ENCODE results near the gene NAPB.

DNA sequence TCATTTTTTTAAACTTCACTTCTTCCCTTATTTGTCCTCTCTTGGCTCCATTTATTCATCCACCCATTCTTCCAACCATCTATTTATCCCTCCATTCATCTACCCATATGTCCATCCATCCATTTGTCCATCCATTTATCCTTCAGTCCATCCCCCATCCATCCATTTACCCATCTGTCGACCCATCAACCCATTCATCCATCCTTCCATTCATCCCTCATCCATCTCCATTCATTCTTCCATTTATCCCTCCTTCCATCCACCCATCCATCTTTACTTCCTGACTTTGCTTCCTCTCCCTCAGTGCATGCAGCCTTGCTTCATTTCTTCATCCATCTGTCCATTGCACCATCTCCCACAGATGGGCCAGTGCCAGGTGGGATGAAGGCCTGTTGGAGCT lies 29.6 kb upstream of the NAPB start:
- TF ChIP-seq EP300 (IDR thresholded peaks at IDR 0.05; ENCODE audit: low read depth) (no peak), POLR2AphosphoS5 (IDR thresholded peaks at IDR 0.05) (no peak), POLR2A (IDR thresholded peaks at IDR 0.05) (no peak)
- TF ChIP-seq, protein P1, sequence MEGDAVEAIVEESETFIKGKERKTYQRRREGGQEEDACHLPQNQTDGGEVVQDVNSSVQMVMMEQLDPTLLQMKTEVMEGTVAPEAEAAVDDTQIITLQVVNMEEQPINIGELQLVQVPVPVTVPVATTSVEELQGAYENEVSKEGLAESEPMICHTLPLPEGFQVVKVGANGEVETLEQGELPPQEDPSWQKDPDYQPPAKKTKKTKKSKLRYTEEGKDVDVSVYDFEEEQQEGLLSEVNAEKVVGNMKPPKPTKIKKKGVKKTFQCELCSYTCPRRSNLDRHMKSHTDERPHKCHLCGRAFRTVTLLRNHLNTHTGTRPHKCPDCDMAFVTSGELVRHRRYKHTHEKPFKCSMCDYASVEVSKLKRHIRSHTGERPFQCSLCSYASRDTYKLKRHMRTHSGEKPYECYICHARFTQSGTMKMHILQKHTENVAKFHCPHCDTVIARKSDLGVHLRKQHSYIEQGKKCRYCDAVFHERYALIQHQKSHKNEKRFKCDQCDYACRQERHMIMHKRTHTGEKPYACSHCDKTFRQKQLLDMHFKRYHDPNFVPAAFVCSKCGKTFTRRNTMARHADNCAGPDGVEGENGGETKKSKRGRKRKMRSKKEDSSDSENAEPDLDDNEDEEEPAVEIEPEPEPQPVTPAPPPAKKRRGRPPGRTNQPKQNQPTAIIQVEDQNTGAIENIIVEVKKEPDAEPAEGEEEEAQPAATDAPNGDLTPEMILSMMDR (IDR thresholded peaks at IDR 0.05), result no peak

Data from transverse colon (tissue), 4 donors.